Ramos (cell line): ENCODE results near the gene CACYBP.

Source experiments
- in situ Hi-C: fragments of 300-500 bp; cut with MboI; formaldehyde crosslinking; loops from one replicate; pipeline ENCODE4 v1.14.3; 2022; ENCODE audit warnings: low sequenced_read_pairs; ENCODE audit not compliant: unreplicated experiment

CACYBP gene

GRCh38 chr1:174999936-175000696 is at the start of gene CACYBP:
Gene CACYBP (plus strand): TSS chr1:174999947. CDS start chr1:175000181, 234 bp downstream.
- in situ Hi-C loops = loop anchor here (10.0 to 25.0 kb wide), 3 partner anchors 725 to 1588 kb away; partner anchors contain the start of genes GAS5 and ZBTB37

GRCh38 chr1:174953285-174954072 is 46.3 kb upstream of the CACYBP start:
- in situ Hi-C loops = no loop called here

GRCh38 chr1:174954073-174954460 is 45.7 kb upstream of the CACYBP start:
- in situ Hi-C loops = no loop called here

- in situ Hi-C loops = no loop called here
Observed at GRCh38 chr1:174954671-174955669, 44.8 kb upstream of the CACYBP start.

GRCh38 chr1:174956086-174956485 is 43.7 kb upstream of the CACYBP start:
- in situ Hi-C loops = no loop called here

- in situ Hi-C loops = no loop called here
Observed at GRCh38 chr1:174956976-174957375, 42.8 kb upstream of the CACYBP start.

GRCh38 chr1:174957829-174958228 is 41.9 kb upstream of the CACYBP start:
- in situ Hi-C loops = no loop called here

- in situ Hi-C loops = no loop called here
Observed at GRCh38 chr1:174958396-174958795, 41.4 kb upstream of the CACYBP start.

- in situ Hi-C loops = no loop called here
Observed at GRCh38 chr1:174960362-174960761, 39.4 kb upstream of the CACYBP start.

- in situ Hi-C loops = no loop called here
Observed at GRCh38 chr1:174963529-174964125, 36.1 kb upstream of the CACYBP start.

GRCh38 chr1:174964261-174964971 is 35.3 kb upstream of the CACYBP start:
- in situ Hi-C loops = no loop called here

GRCh38 chr1:174964972-174965361 is 34.8 kb upstream of the CACYBP start:
- in situ Hi-C loops = no loop called here

GRCh38 chr1:174965362-174966007 is 34.3 kb upstream of the CACYBP start:
- in situ Hi-C loops = no loop called here

GRCh38 chr1:174966008-174966572 is 33.7 kb upstream of the CACYBP start:
- in situ Hi-C loops = no loop called here

GRCh38 chr1:174967845-174968705 is 31.7 kb upstream of the CACYBP start:
- in situ Hi-C loops = no loop called here

GRCh38 chr1:174968750-174969244 is 30.9 kb upstream of the CACYBP start:
- in situ Hi-C loops = no loop called here

GRCh38 chr1:174969977-174970376 is 29.8 kb upstream of the CACYBP start:
- in situ Hi-C loops = no loop called here
